ENCODE results near the gene CSF2RB. TPM values are rescaled to one million over a fixed set of nuclear protein-coding genes. Genes with fewer than 3 reads are reported as not detected.

The CSF2RB gene
- total RNA-seq, 1 experiment from 2014 or later = not detected

GRCh38 chr22:36965696-36966095 lies 52.3 kb downstream of the CSF2RB start:
- no peak overlapping the region for H3T11ph ChIP-seq (ENCODE audit: low read length)
- no peak overlapping the region for H3K56ac ChIP-seq (ENCODE audit: insufficient read length, low read depth, low read length)
- no peak overlapping the region for H4K5ac ChIP-seq (ENCODE audit: insufficient read length, low read depth, low read length)
- TF ChIP-seq CTCF (conservative IDR thresholded peaks at IDR 0.05) = no peak
- no peaks in the 10 kb centered on the region for H3K9me3 ChIP-seq (ENCODE audit: control insufficient read depth, low read depth, low read length)
- no peaks in the 10 kb centered on the region for H3K79me1 ChIP-seq (ENCODE audit: insufficient read depth, low read depth, low read length, poor library complexity, severe bottlenecking)
- H3K4me2 ChIP-seq (ENCODE audit: insufficient read depth, insufficient read length, low read length) = no peak overlapping the region
- Mint-ChIP-seq H3K27ac (no peak overlapping the region), H3K27me3 (ENCODE audit: low read depth) (peaks cover 21% of the 10 kb centered on the region), H3K36me3 (ENCODE audit: insufficient read depth in 1 of 3, low read depth in 3 of 3) (no peaks in the 10 kb centered on the region), H3K4me1 (peaks cover 10 to 20% of the 10 kb centered on the region in 2 experiments), H3K4me3 (no peak overlapping the region), H3K9me3 (peaks cover 0 to 2% of the 10 kb centered on the region in 2 experiments; a peak in 1 of 5 replicates)
- no peak overlapping the region for H3K27ac ChIP-seq (ENCODE audit: insufficient read length, low read depth, low read length)
- H3K14ac ChIP-seq (ENCODE audit: insufficient read depth, low read length) = no peak overlapping the region
- H3K23ac ChIP-seq (ENCODE audit: insufficient read length, low read depth, low read length) = no peak overlapping the region
- no peak overlapping the region for H4K91ac ChIP-seq (ENCODE audit: insufficient read length, low read depth, low read length)
- no peak overlapping the region for H2BK20ac ChIP-seq (ENCODE audit: low read depth, low read length, poor library complexity, severe bottlenecking)
- no peak overlapping the region for H4K8ac ChIP-seq (replicated peaks; ENCODE audit: insufficient read length, low read depth, low read length)
- no peaks in the 10 kb centered on the region for H3K27me3 ChIP-seq (ENCODE audit: insufficient read depth, low read length)
- no peak overlapping the region for H2BK120ac ChIP-seq (ENCODE audit: low read depth, low read length, poor library complexity, severe bottlenecking)
- no peaks in the 10 kb centered on the region for H3K23me2 ChIP-seq (ENCODE audit: insufficient read length, low read depth, low read length, poor library complexity, severe bottlenecking)
- H3K18ac ChIP-seq (ENCODE audit: insufficient read length, low read depth, low read length) = no peak overlapping the region
- no CpG with 5 or more reads among the region's 2 CpGs for WGBS (ENCODE audit: extremely low coverage, insufficient read length, low lambda C conversion rate)
- H3K4me1 ChIP-seq (ENCODE audit: insufficient read depth, low read length) = no peaks in the 10 kb centered on the region
- no peak overlapping the region for H2AK5ac ChIP-seq (ENCODE audit: insufficient read length, low read length)
- no peak overlapping the region for H2BK15ac ChIP-seq (ENCODE audit: low read depth, low read length)
- DNase-seq = no peak
- H2AFZ ChIP-seq (ENCODE audit: low read length) = no peak overlapping the region
- no peaks in the 10 kb centered on the region for H4K20me1 ChIP-seq (ENCODE audit: control insufficient read depth, insufficient read depth, insufficient read length)
- no peak overlapping the region for H2BK5ac ChIP-seq (ENCODE audit: insufficient read length, low read length)
- H3K79me2 ChIP-seq (ENCODE audit: insufficient read depth, low read length) = no peaks in the 10 kb centered on the region
- no peak overlapping the region for H3K4ac ChIP-seq (ENCODE audit: low read depth, low read length)
- H3K9ac ChIP-seq (ENCODE audit: extremely low read depth, insufficient read length, low read length) = no peak overlapping the region
- H2BK12ac ChIP-seq (ENCODE audit: insufficient read length, low read depth, low read length) = no peak overlapping the region
